GM12878 (cell line): ENCODE data around the gene TSFM. TPM values are rescaled to one million over a fixed set of nuclear protein-coding genes. Genes with fewer than 3 reads are reported as not detected.

Source experiments
- ATAC-seq: fragments of 200-7000 bp; cut with Tn5 transposase; 3 replicates; pipeline ENCODE4 v1.9.1; 2020; ENCODE audit warnings: mild to moderate bottlenecking, moderate library complexity
- BruUV-seq: library from RNA; stranded (reverse); fragments of 400-500 nt; replicated peaks from 2 replicates; lab custom pipeline; 2021; lab: Mats Ljungman, UMichigan
- CTCF ChIA-PET: fragments of 300-600 bp; sonication (Branson Sonifier 250); formaldehyde crosslinking; extraction: SDS; loops from one replicate; lab custom pipeline; 2021; ENCODE audit warnings: inconsistent platforms; lab: Yijun Ruan, JAX
- POLR2A ChIA-PET: fragments of 350-600 bp; formaldehyde crosslinking; extraction: SDS; loops from one replicate; lab custom pipeline; 2021; ENCODE audit warnings: inconsistent platforms; lab: Charles Lee
- RAD21 ChIA-PET: fragments of 300-600 bp; sonication (Branson Sonifier 250); formaldehyde crosslinking; loops from one replicate; lab custom pipeline; 2023; ENCODE audit warnings: antibody characterized with exemption; ENCODE audit not compliant: unreplicated experiment; lab: Charles Lee
- SMC1A ChIA-PET: fragments of 300-600 bp; sonication (Branson Sonifier 250); formaldehyde crosslinking; loops from one replicate; lab custom pipeline; 2023; ENCODE audit not compliant: unreplicated experiment, uncharacterized antibody; lab: Charles Lee
- DNase-seq: peaks from one replicate; pipeline ENCODE4 v3.0.0-alpha.2; 2011; ENCODE audit warnings: low read depth, low spot score
- FAIRE-seq: peaks from 3 replicates; lab custom pipeline; 2011; peaks lifted over from hg19 to GRCh38; lab: Jason Lieb, UNC
- H2AFZ ChIP-seq: 2 replicates; pipeline ENCODE4 v1.6.0; 2011; ENCODE audit warnings: low read depth, low read length, control low read depth; ENCODE audit not compliant: control insufficient read depth
- H3K27ac ChIP-seq: 2 replicates; pipeline ENCODE4 v1.5.1; 2011; ENCODE audit warnings: control low read depth; ENCODE audit not compliant: control insufficient read depth, insufficient read depth
- H3K27me3 ChIP-seq, 2 experiments: replicated peaks in 1 of 2; 2 replicates each; pipeline versions ENCODE4 v1.6.0 to v1.6.1; 2011; ENCODE audit warnings: low read length in 1 of 2; ENCODE audit not compliant: control insufficient read depth in 2 of 2, insufficient read depth in 2 of 2
- H3K36me3 ChIP-seq, 2 experiments: 2 replicates each; pipeline ENCODE4 v1.5.1; 2011; ENCODE audit warnings: low read length in 1 of 2; ENCODE audit not compliant: control insufficient read depth in 2 of 2, insufficient read depth in 2 of 2
- H3K4me1 ChIP-seq: 2 replicates; pipeline ENCODE4 v1.6.1; 2011; ENCODE audit warnings: mild to moderate bottlenecking, low read length, moderate library complexity, mixed read lengths; ENCODE audit not compliant: control insufficient read depth, insufficient read depth
- H3K4me2 ChIP-seq: 2 replicates; pipeline ENCODE4 v1.6.0; 2011; ENCODE audit warnings: control low read depth; ENCODE audit not compliant: control insufficient read depth, insufficient read depth
- H3K4me3 ChIP-seq: fragments of 200-600 bp; sonication (generic); 2 replicates; pipeline ENCODE4 v1.5.1; 2016
- H3K79me2 ChIP-seq: 2 replicates; pipeline ENCODE4 v1.6.0; 2011; ENCODE audit warnings: low read length; ENCODE audit not compliant: control insufficient read depth, insufficient read depth
- H3K9ac ChIP-seq: 2 replicates; pipeline ENCODE4 v1.8.0; 2011; ENCODE audit warnings: low read length, control low read depth, mixed read lengths; ENCODE audit not compliant: control insufficient read depth, insufficient read depth
- H3K9me3 ChIP-seq: replicated peaks from 3 replicates; pipeline ENCODE4 v1.5.1; 2011; ENCODE audit warnings: mild to moderate bottlenecking, low read length; ENCODE audit not compliant: control insufficient read depth, insufficient read depth
- H4K20me1 ChIP-seq: 2 replicates; pipeline ENCODE4 v1.6.0; 2011; ENCODE audit not compliant: control insufficient read depth, insufficient read depth
- CEBPZ ChIP-seq: fragments of 150-350 bp; IDR thresholded peaks from 2 replicates; pipeline ENCODE4 v1.6.1; 2016; ENCODE audit warnings: low read depth, low read length
- ETV6 ChIP-seq, 2 experiments: fragments of 450-650 bp in 1 of 2; IDR thresholded peaks in 1 of 2; conservative IDR thresholded peaks in 1 of 2; 2 replicates each; pipeline ENCODE4 v1.6.1; 2014; ENCODE audit warnings: antibody characterized with exemption in 1 of 2, borderline replicate concordance in 1 of 2, low read depth in 1 of 2, mild to moderate bottlenecking in 1 of 2, moderate library complexity in 1 of 2
- FOXK2 ChIP-seq: fragments of 450-650 bp; IDR thresholded peaks from 2 replicates; pipeline ENCODE4 v1.6.1; 2017; ENCODE audit warnings: mild to moderate bottlenecking, moderate library complexity
- HCFC1 ChIP-seq: fragments of 150-350 bp; IDR thresholded peaks from 2 replicates; pipeline ENCODE4 v1.6.1; 2014; ENCODE audit warnings: low read length
- IRF3 ChIP-seq: fragments of 450-650 bp; IDR thresholded peaks from 2 replicates; pipeline ENCODE4 v1.6.1; 2014; ENCODE audit warnings: mild to moderate bottlenecking
- PKNOX1 ChIP-seq: fragments of 450-650 bp; IDR thresholded peaks from 2 replicates; pipeline ENCODE4 v1.6.1; 2016; ENCODE audit warnings: mild to moderate bottlenecking
- TBL1XR1 ChIP-seq: IDR thresholded peaks from 2 replicates; pipeline ENCODE4 v1.6.1; 2012; ENCODE audit warnings: low read depth, low read length, improper control_type of control experiment
- ZNF24 ChIP-seq: fragments of 450-650 bp; IDR thresholded peaks from 2 replicates; pipeline ENCODE4 v1.6.1; 2017; ENCODE audit warnings: antibody characterized with exemption, mild to moderate bottlenecking
- WGBS: methylation state at CpG from one replicate; pipeline ENCODE4 v1.1.6; 2016; ENCODE audit warnings: low lambda C conversion rate; ENCODE audit not compliant: insufficient replicate concordance, insufficient coverage; ENCODE audit errors: missing lambda C conversion rate; 5-methylcytosine and 5-hydroxymethylcytosine counted together
- in situ Hi-C: fragments of 300-500 bp; cut with MboI; formaldehyde crosslinking; loops from 9 replicates; pipeline ENCODE4 v1.14.3; 2018; ENCODE audit warnings: mixed read lengths
- intact Hi-C: fragments of 100-400 bp; cut with micrococcal nuclease; formaldehyde crosslinking; loops from one replicate; pipeline ENCODE4 v1.14.2; 2022; ENCODE audit not compliant: unreplicated experiment
- polyA plus RNA-seq, 11 experiments: library from polyadenylated mRNA; depleted of rRNA in 4 of 11; unstranded in 6 of 11; stranded (reverse) in 5 of 11; fragments of >200 nt; fragmentation: Nextera tagmentation in 4 of 11; fragmentation: Illumina TruSeq in 1 of 11; extraction: Ambion mirVana in 4 of 11; extraction: Trizol in 1 of 11; gene quantifications; 1 replicate in 1 of 11; 2 replicates in 10 of 11; pipeline versions ENCODE4 v1.2.1 to v1.2.3, GENCODE V29; 2011 to 2016; ENCODE audit warnings: inconsistent platforms in 2 of 11, missing spikeins in 2 of 11, low read depth in 1 of 11
- total RNA-seq, 4 experiments: library from RNA; depleted of rRNA in 3 of 4; stranded (reverse); fragments of >200 nt in 3 of 4; fragmentation: Illumina TruSeq in 1 of 4; extraction: Trizol in 1 of 4; gene quantifications; 2 replicates each; pipeline versions ENCODE4 v1.2.1 to v1.2.3, GENCODE V29; 2013 to 2021

TSFM gene
- total and polyA plus RNA-seq, 10 of the 15 experiments (the other 5 are each of a cell fraction or from before 2014, with no cell fraction given): 36.7 to 132 (median 45.6) TPM

- Histone ChIP-seq H3K79me2 (peaks cover 10% of the 10 kb centered on the region), H3K4me3 (no peak overlapping the region), H3K27me3 (no peaks in the 10 kb centered on the region), H4K20me1 (no peaks in the 10 kb centered on the region), H3K4me2 (no peak overlapping the region), H3K9me3 (no peaks in the 10 kb centered on the region), H3K36me3 (peaks cover 1 to 4% of the 10 kb centered on the region in 2 experiments; a peak in 3 of 4 replicates), H3K27ac (no peak overlapping the region), H2AFZ (no peak overlapping the region), H3K9ac (no peak overlapping the region), H3K4me1 (peaks cover 7% of the 10 kb centered on the region)
- POLR2A ChIA-PET: no interaction called here
- no peak for TF ChIP-seq ZNF24
- TF ChIP-seq PKNOX1: no peak
- TF ChIP-seq HCFC1: no peak
- TF ChIP-seq FOXK2: no peak
- RAD21 ChIA-PET: no interaction called here
- no TSS peak for BruUV-seq
- ATAC-seq (no peak), DNase-seq (no peak), FAIRE-seq (no peak)
- CTCF ChIA-PET: no interaction called here
- WGBS: 92% methylated on average over 48 of the region's 49 CpGs
- intact Hi-C loops (no loop called here), in situ Hi-C loops (no loop called here)
- SMC1A ChIA-PET: no interaction called here
Measured at GRCh38 chr12:57735952-57736740, 46.4 kb upstream of the TSFM start.

- peaks cover 18% of the 10 kb centered on the region for H3K79me2 ChIP-seq
- H3K36me3 ChIP-seq: peaks cover 1 to 4% of the 10 kb centered on the region in 2 experiments; a peak in 3 of 4 replicates
- ChIA-PET SMC1A (no interaction called here), POLR2A (no interaction called here), CTCF (no interaction called here), RAD21 (no interaction called here)
- BruUV-seq: no TSS peak
- no peak overlapping the region for H2AFZ ChIP-seq
- WGBS: 94% methylated on average over 22 of the region's 31 CpGs
- peaks cover 7% of the 10 kb centered on the region for H3K4me1 ChIP-seq
- DNase-seq: no peak
- no peak for ATAC-seq
- H3K9ac ChIP-seq: no peak overlapping the region
- H3K27ac ChIP-seq: no peak overlapping the region
- in situ Hi-C loops (no loop called here), intact Hi-C loops (no loop called here)
- H3K4me2 ChIP-seq: no peak overlapping the region
- no peak overlapping the region for H3K4me3 ChIP-seq
- H4K20me1 ChIP-seq: no peaks in the 10 kb centered on the region
- no peaks in the 10 kb centered on the region for H3K27me3 ChIP-seq
- H3K9me3 ChIP-seq: no peaks in the 10 kb centered on the region
- no peak for FAIRE-seq
- TF ChIP-seq TBL1XR1 (no peak), CEBPZ (no peak), IRF3 (no peak), ETV6 (conservative IDR thresholded peaks at IDR 0.05 in 1 of 2, IDR thresholded peaks at IDR 0.05 in 1 of 2; ENCODE audit: borderline replicate concordance in 1 of 2, low read depth in 1 of 2) (no peak)
Measured at GRCh38 chr12:57736741-57737466, 45.7 kb upstream of the TSFM start.
